Hindlimb muscle (tissue), 1 donor: ENCODE data around the gene PCDHGB5. TPM values are rescaled to one million over a fixed set of nuclear protein-coding genes. Genes with fewer than 3 reads are reported as not detected.
"Not testable (repeated sequence)": the region's sequence is repeated elsewhere in the genome, so short reads cannot be mapped to it uniquely, and the experiment has no call there.

Experiments used
- DNase-seq: peaks from one replicate; pipeline ENCODE4 v3.0.0-alpha.2; 2013
- polyA plus RNA-seq: library from polyadenylated mRNA; unstranded; fragments of 120-200 nt; gene quantifications from one replicate; pipeline ENCODE4 v1.2.1, GENCODE V29; 2013; ENCODE audit not compliant: insufficient read length

Gene PCDHGB5
- 4.1 TPM for polyA plus RNA-seq

DNA sequence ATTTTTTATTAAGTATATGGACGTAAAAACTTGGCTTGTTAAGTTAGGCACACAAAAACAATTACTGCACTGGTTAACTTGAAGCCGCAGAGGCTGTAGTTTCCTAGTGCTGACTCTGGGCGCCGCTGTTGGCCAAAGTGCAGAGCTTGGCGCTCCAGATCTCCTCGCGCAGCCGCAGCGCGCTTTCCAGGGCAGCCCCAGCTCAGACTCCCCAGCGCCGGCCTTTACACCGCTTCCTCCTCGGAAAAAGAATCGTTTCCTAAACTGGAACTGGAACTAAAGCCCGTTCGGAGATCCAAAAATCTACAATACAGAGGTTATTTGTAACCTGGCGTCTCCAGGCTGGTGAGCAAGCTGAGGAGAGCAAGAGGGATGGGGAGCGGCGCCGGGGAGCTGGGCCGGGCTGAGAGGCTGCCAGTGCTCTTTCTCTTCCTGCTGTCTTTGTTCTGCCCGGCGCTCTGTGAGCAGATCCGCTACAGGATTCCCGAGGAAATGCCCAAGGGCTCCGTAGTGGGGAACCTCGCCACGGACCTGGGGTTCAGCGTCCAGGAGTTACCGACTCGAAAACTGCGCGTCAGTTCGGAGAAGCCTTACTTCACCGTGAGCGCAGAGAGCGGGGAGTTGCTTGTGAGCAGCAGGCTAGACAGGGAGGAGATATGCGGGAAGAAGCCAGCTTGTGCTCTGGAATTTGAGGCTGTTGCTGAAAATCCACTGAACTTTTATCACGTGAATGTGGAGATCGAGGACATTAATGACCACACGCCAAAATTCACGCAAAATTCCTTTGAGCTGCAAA is at the start of gene PCDHGB5:
TSS of gene PCDHGB5 (plus strand) at position 192 of the 796 bp plus-strand sequence. CDS start at position 373, 181 bp downstream.
- DNase-seq = not testable (repeated sequence)

DNA sequence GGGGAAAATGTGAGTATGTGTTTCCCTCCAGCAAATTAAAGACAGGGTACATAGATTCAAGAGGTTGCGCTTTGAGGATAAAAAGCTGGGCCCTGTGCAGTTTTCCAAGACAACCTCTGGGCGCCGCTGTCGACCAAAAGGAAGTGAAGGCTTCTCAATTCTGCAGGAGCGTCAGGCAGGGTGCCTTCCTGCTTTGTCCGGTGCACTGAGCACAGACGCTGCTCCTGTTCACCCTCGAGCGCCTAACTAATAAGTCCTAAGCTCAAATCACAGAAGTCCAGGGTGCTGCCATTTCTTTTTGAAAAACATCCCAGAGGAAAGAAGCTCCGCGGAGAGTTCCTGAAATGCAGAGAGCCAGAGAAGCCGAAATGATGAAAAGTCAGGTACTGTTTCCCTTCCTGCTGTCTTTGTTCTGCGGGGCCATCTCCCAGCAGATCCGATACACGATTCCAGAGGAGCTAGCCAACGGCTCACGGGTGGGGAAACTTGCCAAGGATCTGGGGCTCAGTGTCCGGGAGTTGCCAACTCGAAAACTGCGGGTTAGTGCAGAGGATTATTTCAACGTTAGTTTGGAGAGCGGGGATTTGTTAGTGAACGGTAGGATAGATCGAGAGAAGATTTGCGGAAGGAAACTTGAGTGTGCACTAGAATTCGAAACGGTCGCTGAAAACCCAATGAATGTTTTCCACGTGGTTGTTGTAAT is 47.7 kb upstream of the PCDHGB5 start, which contains the start of gene PCDHGB1:
TSS of gene PCDHGB1 (plus strand) at position 183 of the 703 bp plus-strand sequence. CDS start at position 345, 162 bp downstream.
- DNase-seq = no peak

DNA sequence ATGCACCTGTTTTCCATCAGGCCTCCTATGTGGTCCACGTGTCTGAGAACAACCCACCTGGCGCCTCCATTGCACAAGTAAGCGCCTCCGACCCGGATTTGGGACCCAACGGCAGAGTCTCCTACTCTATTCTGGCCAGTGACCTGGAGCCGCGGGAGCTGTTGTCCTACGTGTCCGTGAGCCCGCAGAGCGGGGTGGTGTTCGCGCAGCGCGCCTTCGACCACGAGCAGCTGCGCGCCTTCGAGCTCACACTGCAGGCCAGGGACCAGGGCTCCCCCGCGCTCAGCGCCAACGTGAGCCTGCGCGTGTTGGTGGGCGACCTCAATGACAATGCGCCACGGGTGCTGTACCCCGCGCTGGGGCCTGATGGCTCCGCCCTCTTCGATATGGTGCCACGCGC is 46.2 kb upstream of the PCDHGB5 start:
- DNase-seq = no peak

DNA sequence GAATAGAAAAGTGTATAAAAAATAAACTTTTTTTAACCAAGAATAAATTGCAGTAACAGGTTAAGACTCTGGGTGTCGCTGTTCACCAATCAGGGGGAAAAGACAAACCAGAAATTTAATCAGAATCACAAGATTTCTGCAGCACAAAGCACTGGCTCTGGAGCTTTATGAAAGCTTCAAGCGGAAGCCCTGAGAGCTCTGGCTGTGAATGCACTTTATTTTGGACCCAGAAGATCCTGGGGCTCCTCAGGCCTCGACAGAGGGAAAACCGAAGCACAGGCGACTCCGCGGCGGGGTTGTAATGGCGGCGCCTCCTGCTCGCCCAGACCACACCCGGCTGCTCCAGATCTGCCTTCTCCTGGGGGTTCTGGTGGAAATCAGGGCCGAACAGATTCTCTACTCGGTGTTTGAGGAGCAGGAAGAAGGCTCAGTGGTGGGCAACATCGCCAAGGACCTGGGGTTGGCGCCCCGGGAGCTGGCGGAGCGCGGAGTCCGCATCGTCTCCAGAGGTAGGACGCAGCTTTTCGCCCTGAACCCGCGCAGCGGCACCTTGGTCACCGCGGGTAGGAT is 42.8 kb upstream of the PCDHGB5 start, which contains the start of gene PCDHGA4:
TSS of gene PCDHGA4 (plus strand) at position 122 of the 570 bp plus-strand sequence. CDS start at position 209, 87 bp downstream.
- no peak for DNase-seq

DNA sequence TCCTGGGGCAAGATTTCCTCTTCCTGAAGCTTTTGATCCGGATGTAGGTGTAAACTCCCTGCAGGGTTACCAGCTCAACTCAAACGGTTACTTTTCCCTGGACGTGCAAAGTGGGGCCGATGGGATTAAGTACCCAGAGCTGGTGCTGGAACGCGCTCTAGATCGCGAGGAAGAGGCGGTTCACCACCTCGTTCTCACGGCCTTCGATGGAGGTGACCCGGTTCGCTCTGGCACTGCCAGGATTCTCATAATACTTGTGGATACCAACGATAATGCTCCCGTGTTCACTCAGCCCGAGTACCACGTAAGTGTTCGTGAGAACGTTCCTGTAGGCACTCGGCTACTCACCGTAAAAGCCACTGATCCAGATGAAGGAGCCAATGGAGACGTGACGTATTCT is 42.1 kb upstream of the PCDHGB5 start:
- no peak for DNase-seq

DNA sequence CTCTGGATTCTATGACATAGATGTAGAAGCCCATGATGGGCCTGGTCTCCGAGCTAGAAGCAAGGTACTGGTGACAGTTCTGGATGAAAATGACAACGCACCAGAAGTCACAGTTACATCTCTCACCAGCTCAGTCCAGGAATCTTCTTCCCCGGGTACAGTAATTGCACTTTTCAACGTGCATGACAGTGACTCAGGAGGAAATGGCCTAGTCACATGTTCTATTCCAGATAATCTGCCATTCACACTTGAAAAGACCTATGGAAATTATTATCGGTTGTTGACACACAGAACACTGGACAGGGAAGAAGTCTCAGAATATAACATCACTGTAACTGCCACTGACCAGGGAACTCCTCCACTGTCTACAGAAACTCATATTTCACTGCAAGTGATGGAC is 41.6 kb upstream of the PCDHGB5 start:
- DNase-seq = no peak

DNA sequence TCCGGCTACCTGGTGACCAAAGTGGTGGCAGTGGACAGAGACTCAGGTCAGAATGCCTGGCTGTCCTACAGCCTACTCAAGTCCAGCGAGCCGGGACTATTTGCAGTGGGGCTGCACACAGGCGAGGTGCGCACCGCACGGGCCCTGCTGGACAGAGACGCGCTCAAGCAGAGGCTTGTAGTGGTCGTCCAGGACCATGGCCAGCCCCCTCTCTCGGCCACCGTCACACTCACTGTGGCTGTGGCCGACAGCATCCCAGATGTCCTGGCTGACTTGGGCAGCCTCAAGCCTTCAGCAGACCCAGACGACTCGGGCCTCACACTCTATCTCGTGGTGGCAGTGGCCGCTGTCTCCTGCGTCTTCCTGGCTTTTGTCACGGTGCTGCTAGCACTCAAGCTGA is 40.8 kb upstream of the PCDHGB5 start:
- DNase-seq = no peak

DNA sequence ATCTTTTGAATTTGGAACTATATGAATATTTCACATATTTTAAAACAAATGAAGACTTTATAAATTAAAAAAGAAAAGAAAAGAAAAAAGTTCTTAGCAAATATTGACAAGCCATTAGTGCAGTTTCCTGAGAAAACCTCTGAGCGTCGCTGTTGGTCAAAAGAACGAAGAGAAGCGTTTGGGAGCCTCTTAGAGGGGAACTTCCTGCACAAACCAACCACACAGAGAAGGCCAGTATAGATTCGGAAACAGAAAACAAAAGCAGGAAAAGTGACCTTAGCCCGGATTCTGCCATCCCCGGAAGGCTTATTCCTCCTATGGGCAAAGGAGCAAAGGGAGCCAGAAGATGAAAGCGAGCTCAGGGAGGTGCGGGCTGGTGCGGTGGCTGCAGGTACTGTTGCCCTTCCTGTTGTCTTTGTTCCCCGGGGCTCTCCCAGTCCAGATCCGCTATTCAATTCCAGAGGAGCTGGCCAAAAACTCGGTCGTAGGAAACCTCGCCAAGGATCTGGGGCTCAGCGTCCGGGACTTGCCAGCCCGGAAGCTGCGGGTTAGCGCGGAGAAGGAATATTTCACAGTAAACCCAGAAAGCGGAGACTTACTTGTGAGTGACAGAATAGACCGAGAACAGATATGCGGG is 37.8 kb upstream of the PCDHGB5 start, which contains the start of gene PCDHGB2:
TSS of gene PCDHGB2 (plus strand) at position 205 of the 637 bp plus-strand sequence. CDS start at position 347, 142 bp downstream.
- no peak for DNase-seq

DNA sequence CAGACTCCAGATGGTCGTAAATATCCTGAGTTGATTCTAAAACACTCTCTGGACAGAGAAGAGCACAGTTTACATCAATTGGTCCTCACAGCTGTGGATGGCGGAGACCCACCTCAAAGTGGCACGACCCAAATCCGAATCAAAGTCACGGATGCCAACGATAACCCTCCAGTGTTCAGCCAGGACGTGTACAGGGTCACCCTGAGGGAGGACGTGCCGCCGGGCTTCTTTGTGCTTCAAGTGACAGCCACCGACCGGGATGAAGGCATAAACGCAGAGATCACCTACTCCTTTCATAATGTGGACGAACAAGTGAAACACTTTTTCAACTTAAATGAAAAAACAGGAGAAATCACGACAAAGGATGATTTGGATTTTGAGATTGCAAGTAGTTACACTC is 37.1 kb upstream of the PCDHGB5 start:
- DNase-seq = no peak

DNA sequence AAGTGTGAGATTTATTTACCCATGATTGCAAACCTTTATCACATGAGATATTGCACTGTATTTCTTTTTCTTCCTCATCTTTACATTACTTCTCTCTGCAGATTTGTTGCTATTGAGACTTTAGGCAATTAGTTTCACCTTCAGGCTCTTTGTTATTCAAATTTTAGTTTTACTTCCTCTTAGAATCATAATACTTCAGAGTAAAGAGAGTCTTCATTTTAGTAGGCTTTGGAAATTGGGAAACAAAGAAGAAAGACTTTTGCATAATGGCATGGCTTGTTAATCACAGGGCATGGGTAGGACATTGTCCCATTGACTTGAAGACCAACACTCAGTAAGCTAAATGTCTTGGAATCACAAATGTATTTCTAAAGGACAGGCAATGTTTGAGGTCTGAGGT is 35.0 kb upstream of the PCDHGB5 start:
- no peak for DNase-seq

DNA sequence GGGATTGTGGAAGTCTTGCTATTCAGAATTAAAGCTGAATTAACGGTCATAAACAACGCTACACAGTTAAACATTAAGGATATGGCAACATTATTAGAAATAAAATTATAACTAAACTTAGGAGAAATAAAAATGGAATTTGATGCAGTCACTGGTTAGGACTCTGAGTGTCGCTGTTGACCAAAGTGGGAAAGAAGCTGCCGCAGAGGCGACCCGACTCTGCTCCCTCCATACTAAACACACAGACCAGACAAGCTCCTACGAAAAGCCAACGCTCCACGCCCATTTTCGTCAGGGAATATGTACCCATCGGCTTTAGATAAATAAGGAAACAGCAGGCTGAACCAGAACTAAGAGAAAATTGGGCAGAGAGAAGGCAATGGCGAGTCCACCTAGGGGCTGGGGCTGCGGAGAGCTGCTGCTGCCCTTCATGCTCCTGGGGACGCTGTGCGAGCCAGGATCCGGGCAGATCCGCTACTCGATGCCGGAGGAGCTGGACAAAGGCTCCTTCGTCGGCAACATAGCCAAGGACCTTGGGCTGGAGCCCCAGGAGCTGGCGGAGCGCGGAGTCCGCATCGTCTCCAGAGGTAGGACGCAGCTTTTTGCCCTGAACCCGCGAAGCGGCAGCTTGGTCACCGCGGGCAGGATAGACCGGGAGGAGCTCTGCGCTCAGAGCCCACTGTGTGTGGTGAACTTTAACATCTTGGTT is 33.6 kb upstream of the PCDHGB5 start, which contains the start of gene PCDHGA5:
TSS of gene PCDHGA5 (plus strand) at position 211 of the 709 bp plus-strand sequence. CDS start at position 380, 169 bp downstream.
- DNase-seq = no peak

DNA sequence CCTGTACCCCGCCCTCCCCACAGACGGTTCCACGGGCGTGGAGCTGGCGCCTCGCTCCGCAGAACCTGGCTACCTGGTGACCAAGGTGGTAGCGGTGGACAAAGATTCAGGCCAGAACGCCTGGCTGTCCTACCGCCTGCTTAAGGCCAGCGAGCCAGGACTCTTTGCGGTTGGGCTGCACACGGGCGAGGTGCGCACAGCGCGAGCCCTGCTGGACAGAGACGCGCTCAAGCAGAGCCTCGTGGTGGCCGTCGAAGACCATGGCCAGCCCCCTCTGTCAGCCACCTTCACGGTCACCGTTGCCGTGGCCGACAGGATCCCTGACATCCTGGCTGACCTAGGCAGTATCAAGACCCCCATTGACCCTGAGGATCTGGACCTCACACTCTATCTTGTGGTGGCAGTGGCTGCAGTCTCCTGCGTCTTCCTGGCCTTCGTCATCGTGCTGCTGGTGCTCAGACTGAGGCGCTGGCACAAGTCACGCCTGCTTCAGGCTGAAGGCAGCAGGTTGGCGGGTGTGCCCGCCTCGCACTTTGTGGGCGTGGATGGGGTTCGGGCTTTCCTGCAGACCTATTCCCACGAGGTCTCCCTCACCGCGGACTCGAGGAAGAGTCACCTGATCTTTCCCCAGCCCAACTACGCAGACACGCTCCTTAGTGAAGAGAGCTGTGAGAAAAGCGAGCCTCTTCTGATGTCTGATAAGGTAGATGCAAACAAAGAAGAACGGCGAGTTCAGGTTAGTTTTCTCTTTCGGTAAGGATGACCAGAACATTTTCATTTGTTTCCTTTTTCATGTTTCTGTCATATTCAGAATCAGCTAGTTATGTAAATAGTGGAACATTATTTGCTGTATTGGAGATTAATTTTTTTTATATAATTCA is 31.5 kb upstream of the PCDHGB5 start:
- no peak for DNase-seq

DNA sequence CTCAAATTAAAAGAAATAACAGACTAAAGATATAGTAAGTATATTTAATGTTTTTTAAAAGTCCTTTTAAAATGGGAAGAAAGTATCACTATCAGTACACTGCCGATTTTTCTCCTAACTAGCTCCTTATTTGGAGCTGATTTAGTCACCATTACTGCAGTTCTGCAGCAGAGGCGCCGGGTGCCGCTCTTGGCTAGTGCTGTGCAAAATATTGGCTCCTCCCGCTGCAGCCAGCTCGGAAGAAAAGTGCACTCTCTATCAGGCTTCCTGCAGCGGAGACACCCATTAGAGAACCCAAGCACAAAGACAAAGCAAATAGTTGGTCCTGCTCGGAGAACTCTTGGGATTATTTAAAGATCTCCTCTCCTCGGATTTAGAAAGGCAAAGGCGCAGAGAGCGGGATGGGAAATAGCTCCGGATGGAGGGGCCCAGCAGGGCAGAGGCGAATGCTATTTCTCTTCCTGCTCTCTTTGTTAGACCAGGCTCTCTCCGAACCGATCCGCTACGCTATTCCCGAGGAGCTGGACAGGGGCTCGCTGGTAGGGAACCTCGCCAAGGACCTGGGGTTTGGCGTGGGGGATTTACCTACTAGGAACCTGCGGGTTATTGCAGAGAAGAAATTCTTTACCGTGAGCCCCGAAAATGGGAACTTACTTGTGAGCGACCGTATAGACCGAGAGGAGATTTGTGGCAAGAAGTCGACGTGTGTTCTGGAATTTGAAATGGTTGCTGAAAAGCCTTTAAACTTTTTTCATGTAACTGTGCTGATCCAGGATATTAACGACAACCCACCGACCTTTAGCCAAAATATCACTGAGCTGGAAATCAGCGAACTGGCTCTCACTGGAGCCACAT is 27.5 kb upstream of the PCDHGB5 start, which contains the start of gene PCDHGB3:
TSS of gene PCDHGB3 (plus strand) at position 249 of the 855 bp plus-strand sequence. CDS start at position 402, 153 bp downstream.
- no peak for DNase-seq

DNA sequence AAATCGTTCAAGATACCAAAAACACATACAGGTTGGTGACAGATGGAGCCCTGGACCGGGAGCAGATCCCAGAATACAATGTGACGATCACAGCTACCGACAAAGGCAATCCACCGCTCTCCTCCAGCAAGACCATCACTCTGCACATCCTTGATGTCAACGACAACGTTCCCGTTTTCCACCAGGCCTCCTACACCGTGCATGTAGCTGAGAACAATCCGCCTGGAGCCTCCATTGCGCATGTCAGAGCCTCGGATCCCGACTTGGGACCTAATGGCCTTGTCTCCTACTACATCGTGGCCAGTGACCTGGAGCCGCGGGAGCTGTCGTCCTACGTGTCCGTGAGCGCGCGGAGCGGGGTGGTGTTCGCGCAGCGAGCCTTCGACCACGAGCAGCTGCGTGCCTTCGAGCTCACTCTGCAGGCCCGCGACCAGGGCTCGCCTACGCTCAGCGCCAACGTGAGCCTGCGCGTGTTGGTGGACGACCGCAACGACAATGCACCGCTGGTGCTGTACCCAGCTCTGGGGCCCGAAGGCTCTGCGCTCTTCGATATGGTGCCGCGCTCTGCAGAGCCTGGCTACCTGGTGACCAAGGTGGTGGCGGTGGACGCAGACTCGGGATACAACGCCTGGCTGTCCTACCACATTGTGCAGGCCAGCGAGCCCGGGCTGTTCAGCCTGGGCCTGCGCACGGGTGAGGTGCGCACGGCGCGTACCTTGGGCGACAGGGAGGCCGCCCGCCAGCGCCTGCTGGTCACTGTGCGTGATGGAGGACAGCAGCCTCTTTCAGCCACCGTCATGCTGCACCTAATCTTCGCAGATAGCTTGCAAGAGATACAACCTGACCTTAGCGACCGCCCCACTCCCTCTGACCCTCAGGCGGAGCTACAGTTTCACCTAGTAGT is 25.9 kb upstream of the PCDHGB5 start:
- no peak for DNase-seq

DNA sequence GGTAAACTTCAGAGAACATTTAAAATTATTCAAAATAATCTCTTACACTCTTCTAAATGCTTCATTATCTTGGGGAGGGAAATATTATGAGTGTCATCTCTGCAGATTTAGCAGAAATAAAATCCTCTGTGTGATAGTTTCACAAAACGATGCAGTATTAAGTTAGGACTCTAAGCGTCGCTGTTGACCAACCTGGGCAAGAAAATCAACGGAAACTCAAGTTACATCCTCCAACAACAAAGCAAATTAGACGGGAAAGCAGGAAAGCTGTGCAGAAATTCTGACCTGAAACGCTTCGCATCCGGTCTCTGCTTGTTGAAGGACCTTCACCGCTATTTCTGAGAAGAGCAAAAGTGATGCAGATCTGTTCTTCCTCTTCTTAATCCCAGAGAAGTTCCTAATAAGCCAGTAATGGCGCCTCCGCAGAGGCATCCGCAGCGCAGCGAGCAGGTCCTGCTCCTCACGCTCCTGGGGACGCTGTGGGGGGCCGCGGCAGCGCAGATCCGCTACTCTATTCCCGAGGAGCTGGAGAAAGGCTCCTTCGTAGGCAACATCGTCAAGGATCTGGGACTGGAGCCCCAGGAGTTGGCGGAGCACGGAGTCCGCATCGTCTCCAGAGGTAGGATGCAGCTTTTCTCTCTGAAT is 24.0 kb upstream of the PCDHGB5 start, which contains the start of gene PCDHGA6:
TSS of gene PCDHGA6 (plus strand) at position 219 of the 645 bp plus-strand sequence. CDS start at position 412, 193 bp downstream.
- DNase-seq = no peak

DNA sequence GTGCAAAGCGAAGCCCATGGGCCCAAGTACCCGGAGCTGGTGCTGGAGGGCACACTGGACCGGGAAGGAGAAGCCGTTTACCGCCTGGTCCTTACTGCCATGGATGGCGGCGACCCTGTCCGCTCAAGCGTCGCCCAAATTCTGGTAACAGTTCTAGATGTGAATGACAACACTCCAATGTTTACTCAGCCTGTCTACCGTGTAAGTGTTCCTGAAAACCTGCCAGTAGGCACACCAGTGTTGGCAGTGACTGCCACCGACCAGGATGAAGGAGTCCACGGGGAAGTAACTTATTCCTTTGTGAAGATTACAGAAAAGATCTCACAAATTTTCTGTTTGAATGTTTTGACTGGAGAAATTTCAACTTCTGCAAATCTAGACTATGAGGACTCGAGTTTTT is 23.1 kb upstream of the PCDHGB5 start:
- no peak for DNase-seq

DNA sequence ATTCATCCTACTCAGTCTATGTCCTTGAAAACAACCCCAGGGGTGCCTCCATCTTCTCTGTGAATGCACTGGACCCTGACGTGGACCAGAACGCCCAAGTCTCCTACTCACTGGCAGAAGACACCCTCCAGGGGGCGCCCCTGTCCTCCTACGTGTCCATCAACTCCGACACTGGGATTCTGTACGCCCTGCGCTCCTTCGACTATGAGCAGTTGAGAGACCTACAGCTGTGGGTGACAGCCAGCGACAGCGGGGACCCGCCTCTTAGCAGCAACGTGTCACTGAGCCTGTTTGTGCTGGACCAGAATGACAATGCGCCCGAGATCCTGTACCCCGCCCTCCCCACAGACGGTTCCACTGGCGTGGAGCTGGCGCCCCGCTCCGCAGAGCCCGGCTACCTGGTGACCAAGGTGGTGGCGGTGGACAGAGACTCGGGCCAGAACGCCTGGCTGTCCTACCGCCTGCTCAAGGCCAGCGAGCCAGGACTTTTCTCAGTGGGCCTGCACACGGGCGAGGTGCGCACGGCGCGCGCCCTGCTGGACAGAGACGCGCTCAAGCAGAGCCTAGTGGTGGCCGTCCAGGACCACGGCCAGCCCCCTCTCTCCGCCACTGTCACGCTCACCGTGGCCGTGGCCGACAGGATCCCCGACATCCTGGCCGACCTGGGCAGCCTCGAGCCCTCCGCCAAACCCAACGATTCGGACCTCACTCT is 22.1 kb upstream of the PCDHGB5 start:
- not testable (repeated sequence) for DNase-seq
